Spinal cord (tissue), 10 donors: ENCODE data around the gene COMT. TPM values are rescaled to one million over a fixed set of nuclear protein-coding genes. Genes with fewer than 3 reads are reported as not detected.
A peak's percentile ranks its signal among the peaks of the same experiment; 100 is the strongest.

Experiments used
- DNase-seq, 6 donors: peaks; one replicate each; pipeline versions ENCODE4 v3.0.0 to v3.0.0-alpha.2; 2013 to 2015; ENCODE audit warnings: low spot score in 6 of 6, low read depth in 4 of 6
- H3K27ac ChIP-seq: one replicate; pipeline ENCODE4 v1.5.1; 2013; ENCODE audit warnings: low read depth, low read length, control low read depth
- H3K27me3 ChIP-seq: one replicate; pipeline ENCODE4 v1.6.1; 2013; ENCODE audit warnings: low read length; ENCODE audit not compliant: control insufficient read depth, insufficient read depth
- H3K36me3 ChIP-seq: one replicate; pipeline ENCODE4 v1.6.1; 2013; ENCODE audit warnings: low read length; ENCODE audit not compliant: control insufficient read depth, insufficient read depth
- H3K4me1 ChIP-seq: one replicate; pipeline ENCODE4 v1.6.1; 2013; ENCODE audit warnings: low read length; ENCODE audit not compliant: control insufficient read depth, insufficient read depth
- H3K4me3 ChIP-seq: one replicate; pipeline ENCODE4 v1.5.1; 2013; ENCODE audit warnings: low read depth, low read length, control low read depth
- H3K9me3 ChIP-seq: one replicate; pipeline ENCODE4 v1.6.1; 2013; ENCODE audit warnings: low read length; ENCODE audit not compliant: control insufficient read depth, insufficient read depth
- WGBS: methylation state at CpG from one replicate; pipeline ENCODE4 v1.1.5; 2013; ENCODE audit warnings: missing lambda C conversion rate; ENCODE audit not compliant: insufficient coverage; 5-methylcytosine and 5-hydroxymethylcytosine counted together
- polyA plus RNA-seq, 2 donors: library from polyadenylated mRNA; unstranded; fragments of 120-200 nt; gene quantifications; one replicate each; pipeline ENCODE4 v1.2.1, GENCODE V29; 2013; ENCODE audit not compliant: insufficient read length in 2 of 2
- total RNA-seq, 2 donors: library from RNA; depleted of rRNA in 1 of 2; stranded (reverse); fragments of 120-200 nt in 1 of 2; fragments of >200 nt in 1 of 2; gene quantifications; one replicate each; pipeline versions ENCODE4 v1.2.3 to v1.2.4, GENCODE V29; 2013 to 2014
- donor health status: healthy.

The COMT gene
- total and polyA plus RNA-seq, 4 donors = 72.6 to 158 (median 146) TPM

- H3K36me3 ChIP-seq = peaks cover 98% of the 10 kb centered on the region
- DNase-seq = no peak
- H3K27ac ChIP-seq = no peak overlapping the region
- 94% methylated on average over 4 of the region's 7 CpGs for WGBS
- H3K9me3 ChIP-seq = no peaks in the 10 kb centered on the region
- peaks cover 46% of the 10 kb centered on the region for H3K4me1 ChIP-seq
- no peaks in the 10 kb centered on the region for H3K27me3 ChIP-seq
- no peak overlapping the region for H3K4me3 ChIP-seq
Measured at GRCh38 chr22:19980766-19981165, 39.2 kb downstream of the COMT start.

- H3K36me3 ChIP-seq = peaks cover 92% of the 10 kb centered on the region
- no peak overlapping the region for H3K4me3 ChIP-seq
- no peak for DNase-seq
- no peaks in the 10 kb centered on the region for H3K27me3 ChIP-seq
- H3K4me1 ChIP-seq = peaks cover 46% of the 10 kb centered on the region
- no peak overlapping the region for H3K27ac ChIP-seq
- H3K9me3 ChIP-seq = no peaks in the 10 kb centered on the region
- WGBS = 92% methylated on average over 31 of the region's 33 CpGs
Measured at GRCh38 chr22:19981171-19981960, 39.8 kb downstream of the COMT start.

- H3K36me3 ChIP-seq = peaks cover 83% of the 10 kb centered on the region
- no peaks in the 10 kb centered on the region for H3K9me3 ChIP-seq
- H3K4me1 ChIP-seq = peaks cover 48% of the 10 kb centered on the region
- H3K4me3 ChIP-seq = no peak overlapping the region
- no peak overlapping the region for H3K27ac ChIP-seq
- no peaks in the 10 kb centered on the region for H3K27me3 ChIP-seq
- DNase-seq = no peak
- 92% methylated on average over 15 of the region's 16 CpGs for WGBS
Measured at GRCh38 chr22:19981961-19982920, 40.7 kb downstream of the COMT start.

GRCh38 chr22:19982991-19983578 is 41.5 kb downstream of the COMT start:
- H3K27ac ChIP-seq = no peak overlapping the region
- no peak for DNase-seq
- H3K36me3 ChIP-seq = peaks cover 81% of the 10 kb centered on the region
- peaks cover 57% of the 10 kb centered on the region for H3K4me1 ChIP-seq
- H3K4me3 ChIP-seq = no peak overlapping the region
- no peaks in the 10 kb centered on the region for H3K9me3 ChIP-seq
- WGBS = 85% methylated on average over 8 of the region's 8 CpGs
- no peaks in the 10 kb centered on the region for H3K27me3 ChIP-seq

- peaks cover 80% of the 10 kb centered on the region for H3K36me3 ChIP-seq
- DNase-seq = peak in 2 of 6 donors; percentile 49 to 63
- no peaks in the 10 kb centered on the region for H3K9me3 ChIP-seq
- 51% methylated on average over 2 of the region's 5 CpGs for WGBS
- peaks cover 63% of the 10 kb centered on the region for H3K4me1 ChIP-seq
- no peaks in the 10 kb centered on the region for H3K27me3 ChIP-seq
- peak overlapping the region; percentile 1 for H3K27ac ChIP-seq
- H3K4me3 ChIP-seq = no peak overlapping the region
Measured at GRCh38 chr22:19983741-19984140, 42.2 kb downstream of the COMT start.

GRCh38 chr22:19984201-19984753 is 42.7 kb downstream of the COMT start:
- 53% methylated on average over 17 of the region's 19 CpGs for WGBS
- H3K27ac ChIP-seq = peak overlapping the region; percentile 2
- no peaks in the 10 kb centered on the region for H3K27me3 ChIP-seq
- H3K36me3 ChIP-seq = peaks cover 80% of the 10 kb centered on the region
- H3K4me3 ChIP-seq = no peak overlapping the region
- DNase-seq = no peak
- no peaks in the 10 kb centered on the region for H3K9me3 ChIP-seq
- peaks cover 69% of the 10 kb centered on the region for H3K4me1 ChIP-seq

- WGBS = 79% methylated on average over 6 of the region's 11 CpGs
- Histone ChIP-seq H3K4me1 (peaks cover 74% of the 10 kb centered on the region), H3K27me3 (no peaks in the 10 kb centered on the region), H3K4me3 (peak overlapping the region; percentile 82), H3K36me3 (peaks cover 80% of the 10 kb centered on the region), H3K27ac (peak overlapping the region; percentile 2), H3K9me3 (no peaks in the 10 kb centered on the region)
- DNase-seq = no peak
Measured at GRCh38 chr22:19984851-19985811, 43.6 kb downstream of the COMT start.

- Histone ChIP-seq H3K27ac (peak overlapping the region; percentile 82), H3K4me1 (peaks cover 83% of the 10 kb centered on the region), H3K9me3 (no peaks in the 10 kb centered on the region), H3K4me3 (peak overlapping the region; percentile 82), H3K36me3 (peaks cover 79% of the 10 kb centered on the region), H3K27me3 (no peaks in the 10 kb centered on the region)
- 63% methylated on average over 2 of the region's 2 CpGs for whole genome bisulfite sequencing
- DNase-seq = no peak
Measured at GRCh38 chr22:19986011-19986409, 44.4 kb downstream of the COMT start.
